GM18861 (cell line): ENCODE measurements around the gene OGFRL1.
A peak's percentile ranks its signal among the peaks of the same experiment; 100 is the strongest.

ENCODE experiments used
- ATAC-seq: cut with Tn5 transposase; IDR thresholded peaks from one replicate; pipeline ENCODE4 v1.9.1; 2021; ENCODE audit not compliant: unreplicated experiment

OGFRL1 gene

GRCh38 chr6:71333050-71333449 lies 44.4 kb downstream of the OGFRL1 start:
- no peak for ATAC-seq

- no peak for ATAC-seq
These were observed 45.1 kb downstream of the OGFRL1 start for GRCh38 chr6:71333697-71334096.

GRCh38 chr6:71334768-71335167 lies 46.2 kb downstream of the OGFRL1 start:
- peak; percentile 56 for ATAC-seq

GRCh38 chr6:71335544-71335943 lies 46.9 kb downstream of the OGFRL1 start:
- no peak for ATAC-seq

GRCh38 chr6:71336901-71337300 lies 48.3 kb downstream of the OGFRL1 start:
- no peak for ATAC-seq

- no peak for ATAC-seq
These were observed 50.1 kb downstream of the OGFRL1 start for GRCh38 chr6:71338540-71339316.

- no peak for ATAC-seq
These were observed 54.2 kb downstream of the OGFRL1 start for GRCh38 chr6:71342772-71343171.

- ATAC-seq = no peak
These were observed 57.1 kb downstream of the OGFRL1 start for GRCh38 chr6:71345476-71346333.

GRCh38 chr6:71346334-71346694 lies 57.7 kb downstream of the OGFRL1 start:
- no peak for ATAC-seq

- no peak for ATAC-seq
These were observed 58.5 kb downstream of the OGFRL1 start for GRCh38 chr6:71347119-71347518.

GRCh38 chr6:71349395-71349794 lies 60.8 kb downstream of the OGFRL1 start:
- no peak for ATAC-seq

- ATAC-seq = no peak
These were observed 61.5 kb downstream of the OGFRL1 start for GRCh38 chr6:71349976-71350615.

- ATAC-seq = no peak
These were observed 62.6 kb downstream of the OGFRL1 start for GRCh38 chr6:71351190-71351589.
